ENCODE results near the gene SLC28A1.

SLC28A1 gene

DNA sequence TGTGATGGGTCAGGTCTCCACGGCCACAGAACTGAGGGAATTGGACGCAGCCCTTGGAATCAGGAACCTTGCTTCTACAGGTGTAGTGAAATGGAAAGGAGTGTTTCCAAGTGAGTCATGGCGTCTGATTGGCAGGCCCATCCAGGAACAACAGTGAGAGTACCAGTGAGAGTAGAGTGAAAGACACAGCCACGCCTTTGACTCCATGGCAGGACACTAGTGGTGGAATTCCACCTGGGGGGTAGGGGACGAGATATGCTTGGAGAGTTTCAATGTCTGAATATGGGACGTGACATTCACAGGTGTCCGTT is 3.0 kb upstream of the SLC28A1 start:
- no peak for TF ChIP-seq POLR2A (IDR thresholded peaks at IDR 0.05; ENCODE audit: extremely low read depth, insufficient read length)
- TF ChIP-seq MYC (IDR thresholded peaks at IDR 0.05; ENCODE audit: low read depth, low read length): no peak
- TF ChIP-seq, protein P1, sequence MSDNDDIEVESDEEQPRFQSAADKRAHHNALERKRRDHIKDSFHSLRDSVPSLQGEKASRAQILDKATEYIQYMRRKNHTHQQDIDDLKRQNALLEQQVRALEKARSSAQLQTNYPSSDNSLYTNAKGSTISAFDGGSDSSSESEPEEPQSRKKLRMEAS (IDR thresholded peaks at IDR 0.05; ENCODE audit: low read depth, low read length): no peak
- DNase-seq (ENCODE audit: low read depth): no peak

DNA sequence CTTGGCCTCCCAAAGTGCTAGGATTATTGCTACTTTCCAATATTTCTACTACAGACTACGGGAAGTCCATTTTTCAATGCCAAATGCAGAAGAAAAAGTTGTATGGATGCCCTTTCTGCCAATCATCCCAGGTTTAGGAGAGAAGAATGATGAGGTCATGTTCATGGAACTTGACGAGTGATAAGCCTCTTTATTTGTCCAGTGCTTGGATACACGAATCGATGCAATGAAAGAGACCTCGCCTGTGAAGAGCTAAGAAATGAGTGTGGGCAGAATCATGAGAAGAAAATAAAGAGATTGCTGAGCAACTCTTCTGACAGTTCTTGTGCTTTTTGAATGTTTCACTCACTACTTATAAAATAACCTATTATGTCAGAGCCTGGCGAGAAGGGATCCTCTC is 996 bp upstream of the SLC28A1 start:
- TF ChIP-seq MYC (IDR thresholded peaks at IDR 0.05; ENCODE audit: low read depth, low read length) (no peak), POLR2A (IDR thresholded peaks at IDR 0.05; ENCODE audit: extremely low read depth, insufficient read length) (no peak)
- TF ChIP-seq, protein P2, sequence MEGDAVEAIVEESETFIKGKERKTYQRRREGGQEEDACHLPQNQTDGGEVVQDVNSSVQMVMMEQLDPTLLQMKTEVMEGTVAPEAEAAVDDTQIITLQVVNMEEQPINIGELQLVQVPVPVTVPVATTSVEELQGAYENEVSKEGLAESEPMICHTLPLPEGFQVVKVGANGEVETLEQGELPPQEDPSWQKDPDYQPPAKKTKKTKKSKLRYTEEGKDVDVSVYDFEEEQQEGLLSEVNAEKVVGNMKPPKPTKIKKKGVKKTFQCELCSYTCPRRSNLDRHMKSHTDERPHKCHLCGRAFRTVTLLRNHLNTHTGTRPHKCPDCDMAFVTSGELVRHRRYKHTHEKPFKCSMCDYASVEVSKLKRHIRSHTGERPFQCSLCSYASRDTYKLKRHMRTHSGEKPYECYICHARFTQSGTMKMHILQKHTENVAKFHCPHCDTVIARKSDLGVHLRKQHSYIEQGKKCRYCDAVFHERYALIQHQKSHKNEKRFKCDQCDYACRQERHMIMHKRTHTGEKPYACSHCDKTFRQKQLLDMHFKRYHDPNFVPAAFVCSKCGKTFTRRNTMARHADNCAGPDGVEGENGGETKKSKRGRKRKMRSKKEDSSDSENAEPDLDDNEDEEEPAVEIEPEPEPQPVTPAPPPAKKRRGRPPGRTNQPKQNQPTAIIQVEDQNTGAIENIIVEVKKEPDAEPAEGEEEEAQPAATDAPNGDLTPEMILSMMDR (IDR thresholded peaks at IDR 0.05; ENCODE audit: low read depth, low read length): no peak
- TF ChIP-seq, protein P1 (IDR thresholded peaks at IDR 0.05; ENCODE audit: low read depth, low read length): no peak
- DNase-seq (ENCODE audit: low read depth): no peak
- no peak overlapping the region for H3K4me3 ChIP-seq (ENCODE audit: low read depth, low read length)

More for the DNA sequence above, 3.0 kb upstream of the SLC28A1 start:
- no peak overlapping the region for H3K4me3 ChIP-seq (ENCODE audit: low read depth, low read length)

DNA sequence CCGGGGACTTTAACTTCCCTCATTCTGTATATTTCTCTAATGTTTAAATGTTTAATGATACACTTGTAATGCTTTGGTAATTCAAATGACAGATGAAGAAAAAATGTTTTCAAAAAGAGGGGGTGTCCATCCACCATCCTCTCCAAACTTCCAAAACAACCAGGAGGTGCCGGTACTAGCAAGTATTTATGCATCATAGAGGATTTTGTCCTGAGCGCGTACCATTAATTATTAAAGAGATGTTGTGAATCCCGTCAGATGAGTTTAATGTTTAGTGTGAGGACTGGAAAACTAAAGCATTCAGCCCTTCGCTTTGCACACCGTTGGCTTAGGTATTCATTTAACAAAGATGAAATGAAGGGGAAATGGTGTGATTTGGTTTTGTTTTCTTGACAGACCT is 1.3 kb downstream of the SLC28A1 start:
- TF ChIP-seq POLR2A (IDR thresholded peaks at IDR 0.05; ENCODE audit: extremely low read depth, insufficient read length): no peak
- TF ChIP-seq MYC (IDR thresholded peaks at IDR 0.05; ENCODE audit: low read depth, low read length): no peak
- TF ChIP-seq, protein P1 (IDR thresholded peaks at IDR 0.05; ENCODE audit: low read depth, low read length): no peak
- TF ChIP-seq, protein P2 (IDR thresholded peaks at IDR 0.05; ENCODE audit: low read depth, low read length): no peak
- DNase-seq (ENCODE audit: low read depth): no peak
- H3K4me3 ChIP-seq (ENCODE audit: low read depth, low read length): no peak overlapping the region

DNA sequence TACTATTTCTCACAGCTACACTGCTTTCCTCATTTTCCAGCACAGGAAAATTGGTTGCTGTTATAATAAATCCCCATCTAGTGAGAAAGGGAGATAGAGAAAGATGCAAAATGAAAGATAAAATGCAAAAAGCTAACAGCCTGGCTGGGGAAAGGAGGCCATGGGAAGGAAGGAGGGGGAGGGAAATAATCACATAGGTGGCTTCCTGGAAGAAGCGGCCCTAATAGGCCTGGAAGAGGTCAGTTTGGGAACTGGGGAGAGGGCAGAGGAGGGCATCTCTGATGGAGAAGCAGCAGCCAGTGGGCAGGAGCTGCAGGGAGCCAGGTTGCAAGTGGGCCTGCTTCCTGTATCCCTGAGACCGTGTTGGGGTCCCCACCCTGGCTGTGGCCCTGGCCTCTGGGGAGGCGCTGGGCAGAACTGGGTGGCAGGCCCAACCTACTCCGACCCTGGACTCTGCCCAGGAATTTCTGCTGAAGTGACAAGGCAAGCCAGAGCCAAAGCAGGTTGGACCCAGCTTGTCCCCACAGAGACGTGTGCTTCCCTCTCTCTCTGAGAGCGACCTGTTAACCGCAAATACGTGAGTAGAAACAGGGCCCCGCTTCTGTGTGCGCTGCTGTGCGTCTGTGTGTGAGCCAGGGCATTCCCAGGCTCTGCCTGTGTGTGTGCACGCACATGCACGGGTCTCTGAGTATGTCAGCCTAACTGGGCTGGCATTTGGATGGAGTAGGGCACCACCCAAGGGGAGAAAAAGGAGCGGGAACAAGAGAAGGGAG is 1.9 kb downstream of the SLC28A1 start:
- H3K4me3 ChIP-seq (ENCODE audit: low read depth, low read length): no peak overlapping the region
- TF ChIP-seq MYC (IDR thresholded peaks at IDR 0.05; ENCODE audit: low read depth, low read length) (no peak), POLR2A (IDR thresholded peaks at IDR 0.05; ENCODE audit: extremely low read depth, insufficient read length) (no peak)
- TF ChIP-seq, protein P1 (IDR thresholded peaks at IDR 0.05; ENCODE audit: low read depth, low read length): no peak
- TF ChIP-seq, protein P2 (IDR thresholded peaks at IDR 0.05; ENCODE audit: low read depth, low read length): no peak
- no peak for DNase-seq (ENCODE audit: low read depth)

- H3K4me3 ChIP-seq (ENCODE audit: low read depth, low read length): no peak overlapping the region
- no peak for TF ChIP-seq POLR2A (IDR thresholded peaks at IDR 0.05; ENCODE audit: extremely low read depth, insufficient read length)
- TF ChIP-seq, protein P2 (IDR thresholded peaks at IDR 0.05; ENCODE audit: low read depth, low read length): no peak
- DNase-seq (ENCODE audit: low read depth): no peak
These were observed 2.5 kb downstream of the SLC28A1 start for GRCh38 chr15:84886984-84887299.

DNA sequence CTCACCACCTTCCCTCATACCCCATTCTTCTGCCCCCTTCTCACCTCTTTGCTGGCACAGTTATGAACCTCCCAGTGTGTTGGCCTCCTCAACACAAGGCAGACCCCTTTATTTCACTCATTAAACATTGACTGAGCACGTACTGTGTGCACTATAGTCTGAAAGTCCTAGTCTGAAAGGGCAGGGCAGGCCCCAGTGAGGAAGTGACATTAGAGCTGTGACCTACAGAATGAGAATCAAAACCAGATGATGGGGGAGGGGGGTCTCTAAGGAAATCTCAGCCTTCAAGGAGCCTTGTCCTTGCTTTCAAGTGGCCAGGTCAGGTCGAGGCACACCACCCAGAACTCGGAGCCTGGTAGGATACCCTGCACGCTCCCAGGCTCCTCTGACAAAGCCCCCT is 3.5 kb downstream of the SLC28A1 start:
- no peak for DNase-seq (ENCODE audit: low read depth)
- H3K4me3 ChIP-seq (ENCODE audit: low read depth, low read length): no peak overlapping the region
- no peak for TF ChIP-seq MYC (IDR thresholded peaks at IDR 0.05; ENCODE audit: low read depth, low read length)
- TF ChIP-seq, protein P1 (IDR thresholded peaks at IDR 0.05; ENCODE audit: low read depth, low read length): no peak
- no peak for TF ChIP-seq POLR2A (IDR thresholded peaks at IDR 0.05; ENCODE audit: extremely low read depth, insufficient read length)
- TF ChIP-seq, protein P2 (IDR thresholded peaks at IDR 0.05; ENCODE audit: low read depth, low read length): no peak
